ENCODE data around the gene DDX50.
A peak's percentile ranks its signal among the peaks of the same experiment; 100 is the strongest.

The DDX50 gene

GRCh38 chr10:68871731-68872342 lies 29.3 kb upstream of the DDX50 start:
- peak overlapping the region; percentile 58; the same call in 1 of the 2 replicates for H3K27ac ChIP-seq (ENCODE audit: low read depth, low read length)
- peak overlapping the region; percentile 21; the same call in 1 of the 2 replicates for H3K4me3 ChIP-seq (ENCODE audit: low read depth, low read length)
- no peak overlapping the region for H3K9ac ChIP-seq (ENCODE audit: low read length)
- 0 out of 2 replicates have a peak, but pooled peaks cover 3% of the 10 kb centered on the region for H3K36me3 ChIP-seq (ENCODE audit: control insufficient read depth, insufficient read depth, low read length)
- H3K9me3 ChIP-seq (ENCODE audit: control insufficient read depth, insufficient read depth, low read depth, low read length), result peaks cover 25% of the 10 kb centered on the region
- no peaks in the 10 kb centered on the region for H3K27me3 ChIP-seq (ENCODE audit: control insufficient read depth, insufficient read depth, low read length)
- peaks cover 29% of the 10 kb centered on the region for H3K4me1 ChIP-seq (ENCODE audit: control insufficient read depth, insufficient read depth, low read length)

DNA sequence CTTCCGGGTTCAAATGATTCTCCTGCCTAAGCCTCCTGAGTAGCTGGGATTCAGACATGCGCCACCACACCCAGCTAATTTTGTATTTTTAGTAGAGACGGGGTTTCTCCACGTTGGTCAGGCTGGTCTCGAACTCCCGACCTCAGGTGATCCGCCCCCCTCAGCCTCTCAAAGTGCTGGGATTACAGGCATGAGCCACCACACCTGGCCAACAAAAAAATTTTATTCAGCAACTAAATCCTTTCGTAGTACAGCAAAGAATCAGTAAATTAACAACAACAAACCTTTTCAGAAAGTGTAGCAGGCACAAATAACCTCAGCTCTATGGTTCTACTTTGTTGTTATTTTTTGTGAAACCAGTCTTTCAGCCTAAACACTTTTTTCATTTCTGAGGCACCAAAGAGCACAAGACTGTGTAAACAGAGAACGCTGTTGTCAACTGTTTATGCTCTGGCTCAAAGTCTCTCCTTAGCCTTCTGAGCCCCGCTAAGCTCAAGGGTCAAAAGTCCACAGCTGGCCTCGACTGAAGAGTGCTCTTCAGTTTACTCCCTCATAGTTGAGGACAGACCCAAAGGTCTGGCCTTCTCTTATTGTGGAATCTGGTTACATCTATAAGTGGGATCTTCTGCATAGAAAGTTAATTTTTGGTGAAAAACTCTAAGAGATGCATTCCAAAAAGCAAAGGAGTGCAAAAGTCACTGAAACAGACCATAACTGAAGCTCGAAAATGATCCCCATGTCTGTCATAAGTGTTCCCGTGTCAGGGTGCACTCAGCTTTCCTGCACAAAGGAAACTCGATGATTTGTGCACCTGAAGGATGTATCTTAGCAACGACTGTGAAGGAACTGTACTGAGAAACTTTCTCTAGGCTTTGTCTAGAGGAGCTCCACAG lies 24.6 kb upstream of the DDX50 start:
- Histone ChIP-seq H3K27ac (ENCODE audit: low read depth, low read length) (peak overlapping the region; percentile 24; the same call in 1 of the 2 replicates), H3K4me3 (ENCODE audit: low read depth, low read length) (no peak overlapping the region), H3K36me3 (ENCODE audit: control insufficient read depth, insufficient read depth, low read length) (no peaks in the 10 kb centered on the region), H3K4me1 (ENCODE audit: control insufficient read depth, insufficient read depth, low read length) (peaks cover 44% of the 10 kb centered on the region), H3K9me3 (ENCODE audit: control insufficient read depth, insufficient read depth, low read depth, low read length) (no peaks in the 10 kb centered on the region), H3K27me3 (ENCODE audit: control insufficient read depth, insufficient read depth, low read length) (no peaks in the 10 kb centered on the region), H3K9ac (ENCODE audit: low read length) (no peak overlapping the region)

- H3K27ac ChIP-seq (ENCODE audit: low read depth, low read length), result no peak overlapping the region
- peaks cover 39% of the 10 kb centered on the region for H3K4me1 ChIP-seq (ENCODE audit: control insufficient read depth, insufficient read depth, low read length)
- H3K9ac ChIP-seq (ENCODE audit: low read length), result no peak overlapping the region
These were observed 23.5 kb upstream of the DDX50 start for GRCh38 chr10:68877482-68878110.

GRCh38 chr10:68878496-68878895 lies 22.6 kb upstream of the DDX50 start:
- Histone ChIP-seq H3K27me3 (ENCODE audit: control insufficient read depth, insufficient read depth, low read length) (no peaks in the 10 kb centered on the region), H3K9ac (ENCODE audit: low read length) (no peak overlapping the region), H3K4me3 (ENCODE audit: low read depth, low read length) (peak overlapping the region; percentile 4; the same call in 1 of the 2 replicates), H3K9me3 (ENCODE audit: control insufficient read depth, insufficient read depth, low read depth, low read length) (no peaks in the 10 kb centered on the region), H3K4me1 (ENCODE audit: control insufficient read depth, insufficient read depth, low read length) (peaks cover 39% of the 10 kb centered on the region), H3K36me3 (ENCODE audit: control insufficient read depth, insufficient read depth, low read length) (no peaks in the 10 kb centered on the region), H3K27ac (ENCODE audit: low read depth, low read length) (no peak overlapping the region)

More at GRCh38 chr10:68877482-68878110, 23.5 kb upstream of the DDX50 start:
- Histone ChIP-seq H3K27me3 (ENCODE audit: control insufficient read depth, insufficient read depth, low read length) (no peaks in the 10 kb centered on the region), H3K36me3 (ENCODE audit: control insufficient read depth, insufficient read depth, low read length) (no peaks in the 10 kb centered on the region), H3K4me3 (ENCODE audit: low read depth, low read length) (no peak overlapping the region), H3K9me3 (ENCODE audit: control insufficient read depth, insufficient read depth, low read depth, low read length) (no peaks in the 10 kb centered on the region)

GRCh38 chr10:68879628-68880027 lies 21.5 kb upstream of the DDX50 start:
- no peaks in the 10 kb centered on the region for H3K36me3 ChIP-seq (ENCODE audit: control insufficient read depth, insufficient read depth, low read length)
- peaks cover 39% of the 10 kb centered on the region for H3K4me1 ChIP-seq (ENCODE audit: control insufficient read depth, insufficient read depth, low read length)
- no peak overlapping the region for H3K4me3 ChIP-seq (ENCODE audit: low read depth, low read length)
- H3K9ac ChIP-seq (ENCODE audit: low read length), result no peak overlapping the region
- H3K27me3 ChIP-seq (ENCODE audit: control insufficient read depth, insufficient read depth, low read length), result no peaks in the 10 kb centered on the region
- H3K9me3 ChIP-seq (ENCODE audit: control insufficient read depth, insufficient read depth, low read depth, low read length), result no peaks in the 10 kb centered on the region
- H3K27ac ChIP-seq (ENCODE audit: low read depth, low read length), result no peak overlapping the region

DNA sequence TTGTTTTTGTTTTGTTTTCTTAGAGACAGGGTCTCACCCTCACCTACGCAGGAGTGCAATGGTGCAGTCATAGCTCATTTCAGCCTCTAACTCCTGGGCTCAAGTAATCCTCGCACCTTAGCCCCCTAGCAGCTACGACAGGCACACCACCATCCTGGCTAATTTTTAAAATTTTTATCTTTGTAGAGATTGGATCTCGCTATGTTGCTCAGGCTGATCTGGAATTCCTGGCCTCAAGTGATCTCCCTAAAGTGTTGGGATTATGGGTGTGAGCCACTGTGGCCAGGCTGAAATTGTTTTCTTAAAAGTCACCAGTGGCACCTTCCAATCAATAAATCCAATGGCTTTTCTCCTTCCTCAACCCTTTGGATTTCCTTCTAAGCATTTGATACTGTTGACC lies 20.9 kb upstream of the DDX50 start:
- Histone ChIP-seq H3K9ac (ENCODE audit: low read length) (no peak overlapping the region), H3K36me3 (ENCODE audit: control insufficient read depth, insufficient read depth, low read length) (no peaks in the 10 kb centered on the region), H3K27me3 (ENCODE audit: control insufficient read depth, insufficient read depth, low read length) (no peaks in the 10 kb centered on the region), H3K9me3 (ENCODE audit: control insufficient read depth, insufficient read depth, low read depth, low read length) (no peaks in the 10 kb centered on the region), H3K4me3 (ENCODE audit: low read depth, low read length) (no peak overlapping the region), H3K4me1 (ENCODE audit: control insufficient read depth, insufficient read depth, low read length) (peaks cover 37% of the 10 kb centered on the region), H3K27ac (ENCODE audit: low read depth, low read length) (no peak overlapping the region)

- Histone ChIP-seq H3K4me3 (ENCODE audit: low read depth, low read length) (no peak overlapping the region), H3K9me3 (ENCODE audit: control insufficient read depth, insufficient read depth, low read depth, low read length) (no peaks in the 10 kb centered on the region), H3K27ac (ENCODE audit: low read depth, low read length) (no peak overlapping the region), H3K36me3 (ENCODE audit: control insufficient read depth, insufficient read depth, low read length) (no peaks in the 10 kb centered on the region), H3K27me3 (ENCODE audit: control insufficient read depth, insufficient read depth, low read length) (no peaks in the 10 kb centered on the region), H3K9ac (ENCODE audit: low read length) (no peak overlapping the region), H3K4me1 (ENCODE audit: control insufficient read depth, insufficient read depth, low read length) (peaks cover 3% of the 10 kb centered on the region)
These were observed 6.1 kb upstream of the DDX50 start for GRCh38 chr10:68895041-68895440.

DNA sequence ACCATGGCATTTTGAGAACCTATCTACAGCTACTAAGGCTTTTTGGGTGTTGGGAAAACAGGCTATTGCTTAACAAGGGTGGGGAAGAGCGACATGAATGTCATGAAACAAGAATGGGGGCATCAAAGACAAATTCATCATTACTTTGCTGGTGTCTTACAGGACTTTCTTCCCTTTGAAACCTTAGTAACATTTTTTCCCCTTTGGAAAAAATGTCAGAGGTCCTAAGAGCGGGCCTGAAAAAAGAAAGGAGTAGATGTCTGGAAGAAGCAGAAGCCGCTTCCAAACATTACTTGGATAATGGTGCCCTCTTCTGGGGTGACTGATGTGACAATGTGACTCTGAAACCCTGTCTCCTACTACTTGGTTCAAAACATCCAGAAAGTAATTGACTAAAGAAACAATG lies 3.8 kb upstream of the DDX50 start:
- H3K36me3 ChIP-seq (ENCODE audit: control insufficient read depth, insufficient read depth, low read length), result 0 out of 2 replicates have a peak, but pooled peaks cover under 1% of the 10 kb centered on the region
- H3K27me3 ChIP-seq (ENCODE audit: control insufficient read depth, insufficient read depth, low read length), result no peaks in the 10 kb centered on the region
- no peak overlapping the region for H3K4me3 ChIP-seq (ENCODE audit: low read depth, low read length)
- H3K9me3 ChIP-seq (ENCODE audit: control insufficient read depth, insufficient read depth, low read depth, low read length), result no peaks in the 10 kb centered on the region
- H3K9ac ChIP-seq (ENCODE audit: low read length), result no peak overlapping the region
- peaks cover 12% of the 10 kb centered on the region for H3K4me1 ChIP-seq (ENCODE audit: control insufficient read depth, insufficient read depth, low read length)
- no peak overlapping the region for H3K27ac ChIP-seq (ENCODE audit: low read depth, low read length)

- H3K9me3 ChIP-seq (ENCODE audit: control insufficient read depth, insufficient read depth, low read depth, low read length), result no peaks in the 10 kb centered on the region
- no peak overlapping the region for H3K9ac ChIP-seq (ENCODE audit: low read length)
- 0 out of 2 replicates have a peak, but pooled peaks cover 5% of the 10 kb centered on the region for H3K36me3 ChIP-seq (ENCODE audit: control insufficient read depth, insufficient read depth, low read length)
- no peak overlapping the region for H3K27ac ChIP-seq (ENCODE audit: low read depth, low read length)
- H3K27me3 ChIP-seq (ENCODE audit: control insufficient read depth, insufficient read depth, low read length), result no peaks in the 10 kb centered on the region
- H3K4me3 ChIP-seq (ENCODE audit: low read depth, low read length), result no peak overlapping the region
- peaks cover 15% of the 10 kb centered on the region for H3K4me1 ChIP-seq (ENCODE audit: control insufficient read depth, insufficient read depth, low read length)
These were observed 1.8 kb upstream of the DDX50 start for GRCh38 chr10:68899186-68899745.

GRCh38 chr10:68900427-68901104 lies 549 bp upstream of the DDX50 start:
- Histone ChIP-seq H3K27me3 (ENCODE audit: control insufficient read depth, insufficient read depth, low read length) (no peaks in the 10 kb centered on the region), H3K27ac (ENCODE audit: low read depth, low read length) (peak overlapping the region; percentile 99), H3K4me1 (ENCODE audit: control insufficient read depth, insufficient read depth, low read length) (peaks cover 15% of the 10 kb centered on the region), H3K9me3 (ENCODE audit: control insufficient read depth, insufficient read depth, low read depth, low read length) (no peaks in the 10 kb centered on the region), H3K36me3 (ENCODE audit: control insufficient read depth, insufficient read depth, low read length) (peaks cover 9% of the 10 kb centered on the region; the same call in 1 of the 2 replicates), H3K4me3 (ENCODE audit: low read depth, low read length) (peak overlapping the region; percentile 94), H3K9ac (ENCODE audit: low read length) (peak overlapping the region; percentile 93)
